ENCODE data around the gene LCP1.
"Not testable (repeated sequence)": the region's sequence is repeated elsewhere in the genome, so short reads cannot be mapped to it uniquely, and the experiment has no call there.

The LCP1 gene

DNA sequence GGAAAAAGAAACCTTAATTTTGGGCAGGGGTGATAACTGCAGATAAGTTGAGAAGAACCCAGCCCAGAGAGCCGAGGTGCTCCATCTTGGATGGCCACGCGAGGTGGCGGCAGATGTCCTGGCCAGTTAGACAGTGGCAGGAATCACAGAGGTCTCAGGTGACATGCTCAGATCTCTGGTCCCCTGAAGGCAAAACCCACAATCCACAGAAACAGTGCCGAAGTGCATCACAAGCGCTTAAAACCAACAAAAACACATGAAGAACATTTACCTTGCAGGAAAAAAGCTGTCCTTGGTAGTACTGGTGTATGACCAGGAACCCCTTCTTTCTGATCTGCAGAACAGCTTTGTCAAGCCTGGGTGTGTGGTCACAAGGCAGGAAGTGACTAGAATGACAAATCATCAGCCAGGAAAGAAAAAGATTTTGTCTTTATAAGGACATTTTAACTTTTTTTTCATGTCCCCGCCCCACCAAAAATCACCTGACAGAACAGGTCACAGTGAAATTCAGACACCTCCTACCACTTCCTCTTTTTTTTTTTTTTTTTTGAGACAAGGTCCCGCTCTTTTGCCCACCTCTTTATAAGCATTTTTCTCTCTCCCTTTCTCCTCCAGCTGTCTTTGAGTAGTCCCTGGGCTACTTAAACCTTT, at the start of gene LCP1:
LCP1 (minus strand) TSS at position 338 of the 651 bp plus-strand sequence. CDS start 22,515 bp downstream, outside the sequence.
- DNase-seq (ENCODE audit: low spot score), result peak; percentile 38

- no peak for DNase-seq (ENCODE audit: low spot score)
Measured at GRCh38 chr13:46229251-46229650, 47.3 kb upstream of the LCP1 start.

- not testable (repeated sequence) for DNase-seq (ENCODE audit: low spot score)
Measured at GRCh38 chr13:46220234-46220633, 38.3 kb upstream of the LCP1 start.

DNA sequence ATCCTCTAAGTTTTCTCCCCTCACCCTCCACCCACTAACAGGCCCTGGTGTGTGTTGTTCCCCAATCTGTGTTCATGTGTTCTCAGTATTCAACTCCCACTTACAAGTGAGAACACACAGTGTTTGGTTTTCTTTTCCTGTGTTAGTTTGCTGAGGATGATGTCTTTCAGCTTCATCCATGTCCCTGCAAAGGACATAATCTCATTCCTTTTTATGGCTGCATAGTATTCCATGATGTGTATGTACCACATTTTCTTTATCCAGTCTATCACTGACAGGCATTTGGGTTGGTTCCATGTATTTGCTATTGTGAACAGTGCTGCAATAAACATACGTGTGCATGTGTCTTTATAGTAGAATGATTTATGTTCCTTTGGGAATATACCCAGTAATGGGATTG, 32.8 kb upstream of the LCP1 start:
- not testable (repeated sequence) for DNase-seq (ENCODE audit: low spot score)

- DNase-seq (ENCODE audit: low spot score), result no peak
Measured at GRCh38 chr13:46213242-46213641, 31.3 kb upstream of the LCP1 start.

DNA sequence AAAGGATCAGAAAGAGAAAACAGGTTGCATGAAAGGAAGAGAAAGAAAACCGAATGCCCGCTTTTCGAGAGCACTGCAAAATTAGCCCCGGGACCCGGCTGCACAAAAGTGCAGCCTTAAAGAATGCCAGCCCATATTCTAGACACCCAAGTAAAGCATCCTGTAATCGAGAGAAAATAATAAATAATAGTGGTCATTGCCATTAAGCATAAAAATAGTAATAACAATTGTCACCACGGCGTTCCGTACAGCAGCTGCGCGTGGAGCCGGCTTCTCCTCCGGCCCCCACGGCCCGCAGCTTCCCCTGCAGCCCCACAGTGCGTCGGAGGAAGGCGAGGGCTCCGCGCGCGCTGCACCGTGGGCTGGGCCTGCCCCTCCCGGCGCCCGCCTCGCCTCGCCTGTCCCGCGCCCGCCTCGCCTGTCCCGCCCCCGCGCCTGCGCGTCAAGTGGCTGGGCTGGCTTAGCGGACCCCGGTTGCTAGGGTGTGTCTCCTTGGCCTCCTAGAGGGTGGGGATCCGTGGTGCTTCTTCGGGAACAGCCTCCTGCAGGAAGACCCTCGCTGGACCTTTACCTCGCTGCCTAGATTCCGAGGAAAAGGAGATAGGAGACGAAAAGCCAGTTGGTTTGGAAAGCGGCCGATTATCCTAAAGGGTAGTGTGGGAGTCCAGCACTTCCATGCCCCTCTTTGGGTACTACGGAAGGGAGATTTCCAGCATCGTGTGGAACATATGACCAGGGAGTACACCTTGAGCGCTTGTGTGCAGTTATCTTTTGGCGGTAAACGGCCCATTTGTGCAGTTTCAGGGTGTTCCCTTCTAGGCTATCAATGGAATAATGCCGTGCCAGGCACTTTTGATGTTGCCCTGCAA, 29.7 kb upstream of the LCP1 start, which contains the start of gene LRRC63:
LRRC63 (plus strand) TSS at position 446 of the 869 bp plus-strand sequence. CDS start 1,107 bp downstream, outside the sequence.
- DNase-seq (ENCODE audit: low spot score), result peak; percentile 83

DNA sequence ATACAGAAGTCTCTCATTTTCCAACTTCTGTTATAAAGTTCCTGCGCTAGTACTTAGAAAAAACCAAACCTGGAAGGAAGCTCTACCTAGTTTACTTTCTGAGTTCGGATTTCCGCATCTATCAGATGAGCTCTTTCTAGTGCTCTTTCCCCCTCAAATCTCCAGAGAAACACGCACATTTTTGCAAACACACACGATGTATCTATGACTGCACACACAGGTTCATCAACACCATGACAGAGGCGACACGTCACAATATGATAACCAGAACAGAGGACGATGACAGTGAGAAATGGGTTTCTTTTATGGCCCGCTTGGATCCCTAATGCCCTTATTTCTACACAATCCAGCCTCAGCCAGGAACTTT, 29.1 kb upstream of the LCP1 start:
- DNase-seq (ENCODE audit: low spot score), result no peak

DNA sequence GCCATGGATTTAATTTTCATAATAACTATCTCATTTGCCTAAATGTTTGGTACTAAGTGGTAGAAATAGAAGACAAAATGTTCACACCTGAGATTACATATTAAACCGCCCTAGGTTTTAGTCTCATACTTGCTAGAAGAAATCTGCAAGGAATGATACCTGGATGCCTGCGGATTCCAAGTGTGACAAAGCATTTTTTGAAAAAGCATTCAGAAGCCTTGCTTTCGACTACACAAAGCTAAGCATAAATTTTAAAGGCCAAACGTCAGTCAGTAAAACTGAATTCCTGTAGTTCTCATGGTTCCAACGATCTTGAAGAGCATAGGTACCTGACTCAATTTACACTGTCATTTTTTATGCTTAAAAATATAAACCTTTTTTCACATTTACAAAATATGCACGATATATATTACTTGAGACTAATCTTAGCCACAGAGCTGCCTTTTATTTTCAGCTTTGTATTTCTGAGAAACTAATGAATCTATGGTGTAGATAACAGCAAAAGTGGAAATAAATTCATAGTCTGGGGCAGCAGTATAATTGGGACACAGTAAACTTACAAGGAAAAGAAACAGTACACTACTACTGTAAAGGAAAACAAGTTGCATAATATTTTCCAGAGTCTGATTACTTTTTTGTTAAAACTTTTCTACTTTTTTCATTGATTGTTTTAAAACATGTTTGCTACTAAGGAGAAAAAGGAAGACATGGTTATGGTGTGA, 28.5 kb upstream of the LCP1 start:
- DNase-seq (ENCODE audit: low spot score), result no peak

DNA sequence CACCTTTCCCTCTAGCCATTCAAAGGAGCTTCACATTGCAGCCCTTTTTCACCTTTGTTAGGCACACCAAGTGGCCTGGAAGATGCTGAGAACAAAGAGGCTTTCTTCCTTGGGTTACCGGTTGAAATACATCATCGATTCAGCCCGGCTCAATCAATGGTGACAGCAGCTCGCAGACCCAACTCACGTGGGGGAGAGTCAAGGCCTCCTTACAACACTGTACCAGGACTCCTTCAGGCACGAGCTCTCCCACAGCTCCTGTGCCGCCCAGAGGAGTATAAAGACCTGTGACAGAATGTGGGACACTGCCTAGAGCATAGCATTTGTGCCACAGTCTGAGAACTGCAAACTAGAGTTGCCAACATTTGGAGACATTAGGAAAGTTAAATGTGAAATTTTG, 25.9 kb upstream of the LCP1 start:
- peak; percentile 8 for DNase-seq (ENCODE audit: low spot score)

- no peak for DNase-seq (ENCODE audit: low spot score)
Measured at GRCh38 chr13:46206143-46206542, 24.2 kb upstream of the LCP1 start.

- DNase-seq (ENCODE audit: low spot score), result no peak
Measured at GRCh38 chr13:46202966-46203365, 21.0 kb upstream of the LCP1 start.

GRCh38 chr13:46202188-46202795, 20.3 kb upstream of the LCP1 start:
- DNase-seq (ENCODE audit: low spot score), result no peak

GRCh38 chr13:46198696-46199193, 16.8 kb upstream of the LCP1 start:
- DNase-seq (ENCODE audit: low spot score), result no peak

DNA sequence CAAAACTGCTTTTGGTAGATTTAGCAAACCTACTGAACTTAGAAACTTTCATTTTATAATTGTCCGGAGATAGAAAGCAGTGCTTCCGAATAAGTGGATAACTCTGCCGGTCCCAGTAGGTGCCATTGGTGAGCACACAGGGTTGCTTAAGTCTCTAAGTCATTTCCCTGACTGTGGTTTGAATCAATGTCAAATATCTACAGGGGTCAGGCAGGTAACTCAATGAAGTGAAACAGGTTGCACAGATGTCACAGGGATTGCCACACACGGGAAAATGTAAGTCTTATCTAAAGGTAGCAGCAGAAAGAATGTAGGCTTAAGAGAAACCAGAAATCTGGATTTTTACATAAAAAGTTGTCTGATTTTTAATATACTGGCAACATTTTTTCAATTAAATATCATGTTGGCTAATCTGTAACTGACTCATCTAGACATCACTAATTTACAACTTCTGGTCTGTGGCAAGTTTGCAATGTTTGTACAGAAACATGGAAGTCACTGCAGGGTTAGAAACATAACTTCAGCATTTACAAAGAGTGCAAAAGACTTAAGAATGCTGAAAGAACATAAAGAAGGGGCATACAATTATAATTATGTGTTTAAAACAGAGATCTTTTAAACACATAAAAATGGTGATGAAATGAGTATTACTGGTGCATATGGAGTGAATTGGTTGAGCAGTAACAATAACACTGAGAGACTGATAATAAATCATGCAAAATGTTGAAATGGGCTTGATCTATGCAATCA, 15.5 kb upstream of the LCP1 start:
- no peak for DNase-seq (ENCODE audit: low spot score)

DNA sequence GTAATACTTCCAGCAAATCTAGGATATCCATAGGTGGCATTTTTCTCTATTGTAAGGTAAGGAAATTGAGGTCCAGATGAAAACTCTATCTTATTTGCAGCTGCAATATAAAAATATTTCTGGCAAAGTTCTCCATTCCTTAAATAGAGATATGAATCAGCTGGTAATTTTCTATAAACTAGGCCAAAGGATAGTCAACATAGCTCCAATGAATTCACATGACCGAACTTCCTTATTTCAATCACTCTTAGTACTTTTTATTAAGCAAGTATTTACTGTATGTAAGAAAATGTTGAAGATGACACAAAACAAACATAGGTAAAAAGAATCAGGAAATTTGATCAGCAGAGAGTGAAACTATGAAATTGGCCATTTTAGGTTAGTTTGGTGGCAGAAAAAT, 13.0 kb upstream of the LCP1 start:
- no peak for DNase-seq (ENCODE audit: low spot score)

DNA sequence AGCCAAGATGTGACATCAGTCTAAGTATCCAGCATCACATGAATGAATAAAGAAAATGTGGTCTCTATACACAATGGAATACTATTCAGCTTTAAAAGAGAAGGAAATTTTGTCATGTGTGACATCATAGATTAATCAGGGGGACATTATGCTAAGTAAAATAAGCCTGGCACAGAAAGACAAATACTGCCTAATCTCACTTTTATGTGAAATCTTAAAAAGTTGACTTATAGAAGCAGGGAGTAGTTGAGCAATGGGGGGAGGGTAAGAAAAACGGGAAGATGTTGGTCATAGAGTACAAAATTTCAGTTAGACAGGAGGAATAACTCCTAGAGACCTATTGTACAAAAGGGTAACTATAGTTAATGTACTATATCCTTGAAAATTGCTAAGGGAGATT, 10.4 kb upstream of the LCP1 start:
- DNase-seq (ENCODE audit: low spot score), result no peak

- no peak for DNase-seq (ENCODE audit: low spot score)
Measured at GRCh38 chr13:46185634-46186033, 3.7 kb upstream of the LCP1 start.

DNA sequence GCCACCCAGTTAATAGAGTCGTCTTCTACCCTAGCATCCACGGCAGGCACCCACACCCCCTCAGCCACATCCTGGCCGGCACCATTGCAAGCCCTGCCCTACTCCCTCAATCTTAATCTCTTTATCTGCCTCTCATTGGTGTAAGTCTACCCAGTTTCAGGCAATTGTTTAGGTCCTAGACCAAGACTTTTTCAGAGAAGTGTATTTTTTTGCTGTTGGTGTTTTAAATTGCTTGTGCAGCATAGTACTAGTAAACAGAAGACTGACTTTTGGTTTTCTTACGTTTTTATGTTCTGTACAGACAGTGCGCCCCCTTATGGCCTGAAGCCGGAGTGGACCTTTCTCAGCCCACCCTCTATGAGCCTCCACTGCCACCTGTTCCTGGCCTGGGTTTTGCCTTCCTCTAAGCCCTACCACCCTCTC, 2.3 kb upstream of the LCP1 start:
- DNase-seq (ENCODE audit: low spot score), result peak; percentile 65

GRCh38 chr13:46183018-46183946, 1.3 kb upstream of the LCP1 start:
- DNase-seq (ENCODE audit: low spot score), result no peak

- DNase-seq (ENCODE audit: low spot score), result peak; percentile 11
Measured at GRCh38 chr13:46182491-46182877, 507 bp upstream of the LCP1 start.

All from iPS-NIHi11 (cell line).